HG03103 (cell line): ENCODE measurements around the gene MELTF.

Source experiments
- ATAC-seq: cut with Tn5 transposase; IDR thresholded peaks from one replicate; pipeline ENCODE4 v1.9.1; 2021; ENCODE audit warnings: low read depth; ENCODE audit not compliant: unreplicated experiment

Gene MELTF

GRCh38 chr3:197027151-197027895 lies 2.3 kb downstream of the MELTF start:
- ATAC-seq: no peak

GRCh38 chr3:197026481-197026866 lies 3.1 kb downstream of the MELTF start:
- no peak for ATAC-seq

- no peak for ATAC-seq
Measured at GRCh38 chr3:197025736-197026480, 3.7 kb downstream of the MELTF start.

DNA sequence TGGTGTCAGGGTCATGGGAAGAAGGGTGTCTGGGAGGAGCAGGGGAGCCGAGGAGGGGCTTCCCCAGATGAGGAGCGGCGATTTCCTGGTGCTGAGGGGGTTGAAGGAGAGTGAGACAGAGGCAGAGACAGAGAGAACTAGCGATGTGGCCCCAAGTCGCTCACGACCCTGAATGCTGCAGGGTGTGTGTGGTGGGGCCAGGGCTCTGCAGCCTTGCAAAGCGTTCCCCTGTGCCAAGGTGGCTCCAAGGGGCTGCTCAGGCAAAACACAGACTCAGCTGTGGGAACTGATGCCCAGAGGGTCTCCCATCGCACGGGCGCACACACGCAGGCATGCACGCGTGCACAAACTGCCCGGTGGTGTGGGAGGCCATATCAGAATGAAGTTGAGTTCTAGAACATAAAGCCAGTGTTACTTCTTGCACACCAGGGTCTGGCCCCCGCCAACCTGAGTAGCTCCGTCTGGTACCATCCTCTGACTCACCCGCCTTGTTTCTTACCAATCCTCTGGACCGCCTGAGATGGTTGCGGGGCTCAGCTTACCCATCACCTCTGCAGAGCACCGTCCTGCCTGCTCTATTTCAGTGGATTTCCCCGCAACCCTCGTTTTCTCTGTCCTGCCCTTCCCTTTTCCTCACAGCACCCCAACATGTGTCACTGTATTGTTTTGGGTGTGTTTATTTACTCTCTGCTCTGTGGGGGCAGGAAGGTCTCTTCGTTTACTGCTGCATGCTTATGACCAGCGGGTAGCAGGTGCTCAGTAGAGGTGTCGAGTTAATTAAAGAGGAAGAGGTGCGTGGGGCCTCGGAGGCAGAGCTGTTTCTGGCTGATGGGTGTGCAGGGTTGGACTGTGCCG lies 4.5 kb downstream of the MELTF start:
- ATAC-seq: no peak

- ATAC-seq: no peak
Measured at GRCh38 chr3:197023998-197024651, 5.5 kb downstream of the MELTF start.

DNA sequence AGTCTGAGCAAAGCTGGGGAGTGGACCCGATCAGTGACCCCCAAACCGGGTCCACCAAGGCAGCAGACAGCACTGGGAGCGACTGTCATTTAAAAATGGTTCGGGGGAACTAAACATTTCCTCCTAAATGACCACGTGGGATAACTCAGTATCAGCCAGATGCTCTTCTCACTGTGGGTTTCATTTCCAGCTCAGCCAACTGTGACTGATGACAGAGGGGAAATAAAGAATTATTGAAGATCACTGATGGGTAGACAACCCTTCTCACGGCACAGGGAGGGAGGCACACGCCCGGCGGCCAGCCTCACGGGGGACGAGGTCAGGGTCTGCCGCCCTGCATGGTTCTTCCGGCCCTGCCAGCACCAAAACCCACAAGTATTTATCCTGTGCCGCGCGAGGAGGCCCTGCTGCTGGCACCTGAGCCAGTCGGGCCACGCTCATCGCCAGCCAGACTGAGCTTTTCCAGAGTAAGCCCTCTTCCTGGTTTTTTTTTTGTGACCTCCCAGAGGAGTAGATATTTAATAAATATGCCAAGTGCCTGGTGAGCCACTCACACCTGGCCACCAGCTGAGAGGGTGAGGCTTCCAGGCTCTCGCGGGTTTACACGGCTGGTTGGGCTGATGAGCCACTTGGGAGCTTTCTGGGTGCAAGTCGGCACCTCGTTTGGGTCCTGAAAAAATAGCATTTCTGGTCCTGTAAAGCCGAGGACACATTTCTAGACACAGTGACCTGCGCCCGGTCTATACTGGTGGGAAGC lies 6.2 kb downstream of the MELTF start:
- no peak for ATAC-seq

DNA sequence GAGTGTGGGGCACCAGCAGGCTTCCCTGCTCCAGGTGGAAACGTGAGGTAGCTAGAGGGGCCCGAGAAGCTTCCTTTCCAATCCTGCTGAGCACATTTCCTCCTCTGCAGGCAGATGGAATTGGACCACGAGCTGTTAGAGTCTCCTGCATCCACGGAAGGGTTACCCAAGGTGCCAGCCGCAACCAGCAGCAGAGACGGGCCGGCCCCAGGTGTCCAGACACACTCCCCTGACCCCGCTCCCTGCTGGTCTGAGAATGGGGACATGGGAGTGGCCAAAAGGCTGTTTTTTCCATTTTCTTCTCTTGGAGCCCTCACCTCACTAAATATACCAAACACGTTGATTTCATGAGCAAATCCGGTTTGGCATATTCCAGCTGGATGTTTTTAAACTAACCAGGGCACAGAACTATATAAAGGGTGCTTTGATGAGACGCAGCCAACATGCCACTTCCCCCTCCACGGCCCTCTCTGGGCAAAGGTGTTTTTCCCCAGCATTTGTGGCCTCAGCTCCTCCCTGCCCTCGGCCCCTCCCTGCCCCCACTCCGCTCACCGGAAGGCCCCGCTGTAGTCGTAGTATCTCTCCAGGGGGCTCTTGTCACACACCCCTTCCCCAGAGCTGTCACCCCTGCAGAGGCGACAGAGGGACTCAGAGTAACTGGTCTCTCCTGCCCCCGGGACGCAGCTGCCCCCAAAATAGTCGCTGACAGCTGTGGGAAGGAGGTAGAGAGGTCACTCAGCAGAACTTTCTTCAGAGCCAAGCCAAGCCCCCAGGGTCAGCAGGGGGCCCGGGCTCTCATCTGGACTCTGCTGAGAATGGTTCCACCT lies 7.0 kb downstream of the MELTF start:
- no peak for ATAC-seq

GRCh38 chr3:197021729-197022404 lies 7.8 kb downstream of the MELTF start:
- ATAC-seq: no peak

GRCh38 chr3:197021231-197021630 lies 8.4 kb downstream of the MELTF start:
- ATAC-seq: no peak

DNA sequence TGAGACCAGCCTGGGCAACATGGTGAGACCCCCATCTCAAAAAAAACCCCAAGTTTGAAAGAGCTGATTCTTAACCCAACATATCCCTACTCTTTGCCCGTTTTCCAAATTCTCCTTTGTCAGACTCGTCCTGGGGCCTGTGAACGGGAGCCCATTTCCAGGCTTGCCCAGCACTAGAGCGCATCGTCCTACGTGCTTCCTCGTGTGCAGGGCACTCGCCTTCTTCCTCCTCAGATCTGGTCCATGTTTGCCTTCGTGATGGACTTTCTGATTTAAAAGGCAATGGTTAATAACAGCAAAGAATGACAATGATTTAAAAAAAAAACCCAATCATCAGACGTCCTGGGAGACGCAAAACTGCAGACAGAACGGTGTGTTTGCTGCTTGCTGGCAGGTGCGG lies 10.1 kb downstream of the MELTF start:
- ATAC-seq: no peak

- ATAC-seq: no peak
Measured at GRCh38 chr3:197019021-197019420, 10.6 kb downstream of the MELTF start.

- no peak for ATAC-seq
Measured at GRCh38 chr3:197017003-197017402, 12.6 kb downstream of the MELTF start.

DNA sequence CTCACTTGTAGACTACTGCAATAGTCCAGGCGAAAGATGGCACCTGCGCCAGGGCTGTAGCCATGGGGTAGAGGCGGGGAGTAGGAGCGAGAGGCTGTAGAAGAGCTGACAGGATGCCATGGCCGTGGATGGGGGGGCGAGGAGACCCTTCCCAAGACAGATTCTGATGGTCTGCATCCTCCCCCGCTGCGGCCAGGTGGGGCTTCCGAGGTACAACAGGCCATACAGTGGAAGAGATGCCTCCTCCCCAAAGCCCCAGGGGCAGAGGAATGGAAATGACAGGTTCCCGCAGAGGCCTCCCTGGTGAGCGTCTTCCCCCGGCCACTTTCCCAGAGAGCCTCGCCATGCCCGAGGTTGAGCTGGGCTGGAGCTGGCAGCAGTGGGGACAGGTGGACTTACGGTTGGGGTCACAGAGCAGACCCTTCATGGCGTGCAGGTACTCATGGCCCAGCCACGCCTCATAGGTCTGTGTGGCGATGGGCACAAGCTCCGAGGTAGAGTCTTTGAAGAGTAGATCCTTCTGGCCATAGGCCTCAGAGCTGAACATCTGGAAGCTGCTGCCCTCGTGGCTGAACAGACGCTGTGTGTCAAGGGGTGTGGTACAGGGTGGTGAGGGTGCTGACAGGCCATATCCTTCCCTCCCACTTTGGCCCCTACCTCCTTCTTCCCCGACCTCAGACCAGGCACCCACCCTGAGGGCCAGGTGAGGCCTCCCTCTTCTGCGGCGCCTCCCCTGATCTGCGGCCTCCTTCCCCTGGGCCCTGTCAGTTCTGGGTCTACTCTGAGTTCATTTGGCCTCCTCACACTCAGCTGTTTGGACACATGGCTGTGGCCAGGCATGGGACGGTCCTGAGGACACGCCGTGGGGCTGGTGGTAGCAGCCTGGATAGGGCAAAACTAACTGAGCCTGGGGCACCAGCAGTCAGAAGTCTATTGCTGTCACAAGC lies 13.6 kb downstream of the MELTF start:
- ATAC-seq: no peak

DNA sequence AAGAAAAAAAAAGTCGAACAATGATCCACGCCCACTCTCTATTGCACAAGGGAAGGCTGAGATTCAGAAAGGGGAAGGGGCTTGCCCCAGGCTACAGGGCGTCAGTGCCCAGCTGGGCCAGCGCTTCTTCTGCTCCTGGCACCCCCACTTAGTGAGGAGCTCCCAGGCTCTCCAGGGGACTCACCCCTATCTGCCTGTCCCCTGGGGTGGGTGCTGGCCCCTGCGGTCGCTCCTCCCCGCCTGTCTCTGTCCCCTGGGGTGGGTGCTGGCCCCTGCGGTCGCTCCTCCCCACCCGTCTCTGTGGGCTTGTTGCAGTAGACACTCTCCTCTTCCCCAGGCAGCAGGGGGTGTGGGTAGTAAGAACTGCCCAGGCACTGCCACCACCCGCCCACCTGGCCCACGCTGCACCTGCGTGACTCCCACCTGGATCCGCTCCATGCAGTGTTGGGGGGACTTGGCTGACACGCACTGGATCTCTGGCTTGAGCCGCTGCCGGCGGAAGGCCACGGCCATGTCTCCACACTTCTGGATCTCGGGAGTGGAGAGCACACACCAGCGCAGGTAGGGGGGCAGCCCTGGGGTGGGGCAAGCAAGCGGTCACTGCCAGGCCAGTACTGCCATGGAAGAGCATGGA lies 14.6 kb downstream of the MELTF start:
- no peak for ATAC-seq

GRCh38 chr3:197014024-197014423 lies 15.6 kb downstream of the MELTF start:
- no peak for ATAC-seq

DNA sequence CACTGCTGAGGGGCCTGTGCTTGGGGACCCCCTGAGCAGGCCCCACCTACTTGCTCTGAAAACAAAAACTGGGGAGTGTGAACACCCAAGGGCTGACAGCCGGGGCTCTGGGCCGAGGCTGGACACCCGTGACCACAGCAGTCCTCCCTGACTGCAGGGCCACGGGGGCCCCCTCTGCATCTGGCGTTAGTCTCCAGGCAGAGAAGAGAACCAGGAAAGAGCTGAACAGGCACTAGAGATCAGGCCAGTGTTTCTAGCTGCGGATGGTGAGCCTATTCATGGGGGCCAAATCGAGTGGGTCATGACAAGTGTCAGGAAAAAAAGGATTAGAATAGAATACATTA lies 17.1 kb downstream of the MELTF start:
- no peak for ATAC-seq
